Measurements from ENCODE around the gene TFB2M. TPM values are rescaled to one million over a fixed set of nuclear protein-coding genes. Genes with fewer than 3 reads are reported as not detected.
A peak's percentile ranks its signal among the peaks of the same experiment; 100 is the strongest.
"Not testable (repeated sequence)": the region's sequence is repeated elsewhere in the genome, so short reads cannot be mapped to it uniquely, and the experiment has no call there.

The TFB2M gene
- total RNA-seq, 1 donor from 2014 or later = 9.4 TPM

DNA sequence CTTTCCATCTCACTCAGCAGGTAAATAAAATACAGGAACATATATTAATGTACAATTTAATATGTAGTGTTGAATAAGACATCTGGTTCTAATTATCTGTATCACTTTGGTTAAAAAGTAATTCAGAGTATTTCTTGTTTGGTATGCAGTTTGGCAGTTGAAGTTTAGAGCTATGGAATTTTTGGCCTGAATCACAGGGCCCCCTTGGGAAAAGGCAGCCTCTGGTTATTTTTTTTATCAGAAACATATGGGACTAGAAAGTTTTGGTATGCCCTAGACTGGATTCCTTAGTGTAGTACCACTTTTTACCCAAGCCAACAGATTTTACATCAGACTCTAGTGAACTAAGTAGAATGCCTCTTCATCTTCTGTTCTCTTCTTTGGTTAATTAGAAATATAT is 26.6 kb upstream of the TFB2M start:
- Histone ChIP-seq H3K27me3 (no peaks in the 10 kb centered on the region), H3K4me1 (peaks cover 3% of the 10 kb centered on the region), H3K4me3 (no peak overlapping the region), H3K9me3 (no peaks in the 10 kb centered on the region), H3K27ac (no peak overlapping the region), H3K36me3 (peaks cover 14% of the 10 kb centered on the region)
- no peak for ATAC-seq
- DNase-seq = no peak
- TF ChIP-seq, protein P1, sequence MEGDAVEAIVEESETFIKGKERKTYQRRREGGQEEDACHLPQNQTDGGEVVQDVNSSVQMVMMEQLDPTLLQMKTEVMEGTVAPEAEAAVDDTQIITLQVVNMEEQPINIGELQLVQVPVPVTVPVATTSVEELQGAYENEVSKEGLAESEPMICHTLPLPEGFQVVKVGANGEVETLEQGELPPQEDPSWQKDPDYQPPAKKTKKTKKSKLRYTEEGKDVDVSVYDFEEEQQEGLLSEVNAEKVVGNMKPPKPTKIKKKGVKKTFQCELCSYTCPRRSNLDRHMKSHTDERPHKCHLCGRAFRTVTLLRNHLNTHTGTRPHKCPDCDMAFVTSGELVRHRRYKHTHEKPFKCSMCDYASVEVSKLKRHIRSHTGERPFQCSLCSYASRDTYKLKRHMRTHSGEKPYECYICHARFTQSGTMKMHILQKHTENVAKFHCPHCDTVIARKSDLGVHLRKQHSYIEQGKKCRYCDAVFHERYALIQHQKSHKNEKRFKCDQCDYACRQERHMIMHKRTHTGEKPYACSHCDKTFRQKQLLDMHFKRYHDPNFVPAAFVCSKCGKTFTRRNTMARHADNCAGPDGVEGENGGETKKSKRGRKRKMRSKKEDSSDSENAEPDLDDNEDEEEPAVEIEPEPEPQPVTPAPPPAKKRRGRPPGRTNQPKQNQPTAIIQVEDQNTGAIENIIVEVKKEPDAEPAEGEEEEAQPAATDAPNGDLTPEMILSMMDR (IDR thresholded peaks at IDR 0.05) = no peak
- intact Hi-C loops (cut with DNase I) = no loop called here

DNA sequence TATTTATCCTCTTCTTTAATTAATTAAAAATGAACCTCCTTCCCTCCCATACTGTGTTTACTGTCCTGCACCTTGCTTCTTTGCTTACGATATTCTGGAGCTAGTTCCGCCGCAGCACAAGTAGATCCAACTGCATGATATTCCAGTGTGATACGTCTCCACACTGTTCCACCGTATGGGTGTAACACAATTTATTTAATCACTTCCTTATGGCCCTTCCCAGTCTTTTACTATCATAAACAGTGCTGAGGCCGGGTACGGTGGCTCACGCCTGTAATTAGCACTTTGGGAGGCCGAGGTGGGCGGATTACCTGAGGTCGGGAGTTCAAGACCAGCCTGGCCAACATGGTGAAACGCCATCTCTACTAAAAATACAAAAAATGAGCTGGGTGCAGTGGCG is 25.9 kb upstream of the TFB2M start:
- peaks cover 14% of the 10 kb centered on the region for H3K36me3 ChIP-seq
- H3K4me3 ChIP-seq = no peak overlapping the region
- H3K9me3 ChIP-seq = no peaks in the 10 kb centered on the region
- intact Hi-C loops (cut with DNase I) = no loop called here
- no peak for DNase-seq
- TF ChIP-seq, protein P1 (IDR thresholded peaks at IDR 0.05) = no peak
- H3K27me3 ChIP-seq = no peaks in the 10 kb centered on the region
- ATAC-seq = no peak
- no peak overlapping the region for H3K27ac ChIP-seq
- H3K4me1 ChIP-seq = peaks cover 11% of the 10 kb centered on the region

DNA sequence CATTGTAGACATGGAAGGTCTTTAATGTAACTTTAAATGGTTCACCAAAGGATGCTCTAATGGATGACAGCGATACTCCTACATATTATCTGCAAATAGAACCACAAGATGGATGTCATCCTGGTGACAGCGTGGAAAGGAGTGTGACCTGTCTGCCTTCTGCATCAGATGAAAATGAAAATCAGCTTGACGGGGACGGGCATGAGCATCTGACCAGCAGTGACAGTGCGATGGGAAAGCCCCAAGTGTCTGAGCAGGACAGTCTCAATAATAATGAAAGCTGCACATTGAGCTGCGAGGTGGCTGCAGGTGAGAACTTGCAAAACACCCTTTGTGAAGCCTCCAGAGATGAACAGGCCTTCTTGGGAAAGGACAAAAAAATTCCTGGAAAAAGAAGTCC is 25.4 kb upstream of the TFB2M start:
- Histone ChIP-seq H3K4me3 (no peak overlapping the region), H3K27ac (no peak overlapping the region), H3K27me3 (no peaks in the 10 kb centered on the region), H3K9me3 (no peaks in the 10 kb centered on the region), H3K36me3 (peaks cover 14% of the 10 kb centered on the region), H3K4me1 (peaks cover 15% of the 10 kb centered on the region)
- no peak for ATAC-seq
- TF ChIP-seq, protein P1 (IDR thresholded peaks at IDR 0.05) = no peak
- DNase-seq = no peak
- intact Hi-C loops (cut with DNase I) = no loop called here

DNA sequence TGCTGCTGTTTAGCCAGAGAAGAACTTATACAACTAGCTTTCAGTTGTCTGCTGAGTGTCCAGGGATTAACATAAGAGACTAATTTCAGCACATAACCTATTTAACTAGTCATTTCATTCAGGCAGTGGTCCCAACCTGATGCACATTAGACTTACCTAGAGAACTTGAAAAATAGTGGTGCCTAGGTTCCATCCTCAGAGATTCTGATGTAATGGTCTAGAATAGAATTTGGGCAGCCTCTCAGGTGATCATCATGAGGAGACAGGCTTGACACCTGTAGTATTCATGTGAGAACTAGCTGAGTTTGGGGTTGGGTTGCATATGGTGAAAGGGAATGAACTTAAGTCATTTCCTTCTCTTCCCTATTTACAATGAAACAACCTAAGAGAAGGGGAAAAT is 25.0 kb upstream of the TFB2M start:
- TF ChIP-seq, protein P1 (IDR thresholded peaks at IDR 0.05) = no peak
- no peak for ATAC-seq

DNA sequence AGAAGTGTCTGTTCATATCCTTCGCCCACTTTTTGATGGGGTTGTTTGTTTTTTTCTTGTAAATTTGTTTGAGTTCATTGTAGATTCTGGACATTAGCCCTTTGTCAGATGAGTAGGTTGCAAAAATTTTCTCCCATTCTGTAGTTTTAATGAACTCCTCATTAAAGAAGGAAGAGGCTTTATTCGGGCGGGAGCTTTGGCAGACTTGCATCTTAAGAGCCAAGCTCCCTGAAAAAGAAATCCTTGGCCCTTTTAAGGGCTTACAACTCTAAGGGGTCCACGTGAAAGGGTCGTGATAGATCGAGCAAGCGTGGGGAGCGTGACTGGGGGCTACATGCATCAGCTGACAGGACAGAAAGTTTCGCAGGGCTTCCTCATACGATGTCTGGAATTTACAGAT is 23.9 kb upstream of the TFB2M start:
- DNase-seq; H3K9me3 ChIP-seq; intact Hi-C loops (cut with DNase I); ATAC-seq; H3K27ac ChIP-seq; H3K4me3 ChIP-seq; H3K27me3 ChIP-seq: not testable (repeated sequence)
- Histone ChIP-seq H3K36me3 (peaks cover 14% of the 10 kb centered on the region), H3K4me1 (peaks cover 18% of the 10 kb centered on the region)

More for the DNA sequence above, 25.0 kb upstream of the TFB2M start:
- Histone ChIP-seq H3K27ac (no peak overlapping the region), H3K4me1 (peaks cover 15% of the 10 kb centered on the region), H3K36me3 (peaks cover 14% of the 10 kb centered on the region), H3K4me3 (no peak overlapping the region), H3K27me3 (no peaks in the 10 kb centered on the region), H3K9me3 (no peaks in the 10 kb centered on the region)
- DNase-seq = no peak
- intact Hi-C loops (cut with DNase I) = no loop called here

DNA sequence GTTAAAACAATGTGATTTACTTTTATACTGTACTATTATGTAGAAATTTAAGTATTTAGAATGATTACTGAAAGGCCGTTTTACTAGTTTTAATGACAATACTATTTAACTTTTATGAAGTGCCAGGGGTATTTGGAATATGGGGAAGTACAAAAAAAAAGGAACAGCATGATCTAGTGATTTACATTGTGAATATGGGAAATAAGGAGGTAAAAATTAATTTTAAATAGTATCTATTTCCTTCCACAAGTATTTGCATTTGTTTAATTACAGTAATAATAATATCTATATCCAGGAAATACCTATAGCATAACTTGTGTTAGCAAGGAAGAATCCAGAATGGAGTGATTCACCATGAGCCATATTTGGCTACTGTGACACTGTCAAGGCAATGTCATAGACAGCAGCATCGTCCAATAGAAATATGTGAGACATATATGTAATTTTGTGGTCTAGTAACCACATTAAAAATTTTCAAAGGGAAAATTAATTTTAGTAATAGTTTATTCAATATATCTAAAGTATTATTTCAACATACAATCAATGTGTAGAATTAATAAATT is 22.2 kb upstream of the TFB2M start:
- no peak overlapping the region for H3K4me3 ChIP-seq
- DNase-seq (no peak), ATAC-seq (no peak)
- peak overlapping the region; percentile 45 for H3K27ac ChIP-seq
- no peaks in the 10 kb centered on the region for H3K27me3 ChIP-seq
- intact Hi-C loops (cut with DNase I) = no loop called here
- H3K36me3 ChIP-seq = peaks cover 7% of the 10 kb centered on the region
- peaks cover 31% of the 10 kb centered on the region for H3K4me1 ChIP-seq
- TF ChIP-seq, protein P1 (IDR thresholded peaks at IDR 0.05) = no peak
- H3K9me3 ChIP-seq = no peaks in the 10 kb centered on the region
